Sigmoid colon (tissue), 4 donors: ENCODE data around the gene MEOX2.

Experiments used
- EP300 ChIP-seq, 4 donors: sonication (generic); formaldehyde crosslinking; IDR thresholded peaks; one replicate each; pipeline ENCODE4 v1.6.1; 2017; ENCODE audit warnings: antibody characterized with exemption in 4 of 4
- POLR2A ChIP-seq, 2 donors: fragments of 450-650 bp; IDR thresholded peaks; one replicate each; pipeline ENCODE4 v1.6.1; 2016; ENCODE audit warnings: antibody characterized with exemption in 2 of 2, mild to moderate bottlenecking in 2 of 2, moderate library complexity in 2 of 2

GRCh38 chr7:15684871-15685270, 1.6 kb downstream of the MEOX2 start:
- TF ChIP-seq EP300 (IDR thresholded peaks at IDR 0.05) (no peak), POLR2A (IDR thresholded peaks at IDR 0.05) (no peak)
